Hepatocyte (in vitro differentiated cells): ENCODE data around the gene AGFG2. TPM values are rescaled to one million over a fixed set of nuclear protein-coding genes. Genes with fewer than 3 reads are reported as not detected.

Source experiments
- DNase-seq: peaks from one replicate; pipeline ENCODE4 v3.0.0-alpha.2; 2016; ENCODE audit warnings: low spot score
- H2AFZ ChIP-seq: fragments of 200-600 bp; sonication (generic); 2 replicates; pipeline ENCODE4 v1.6.0; 2016; ENCODE audit warnings: antibody characterized with exemption, mild to moderate bottlenecking
- H3K27ac ChIP-seq: fragments of 200-600 bp; sonication (generic); 2 replicates; pipeline ENCODE4 v1.5.1; 2016; ENCODE audit warnings: mild to moderate bottlenecking
- H3K27me3 ChIP-seq: fragments of 200-600 bp; sonication (generic); 2 replicates; pipeline ENCODE4 v1.6.1; 2016
- H3K36me3 ChIP-seq: fragments of 200-600 bp; sonication (generic); replicated peaks from 2 replicates; pipeline ENCODE4 v1.5.1; 2016; ENCODE audit warnings: low read depth; ENCODE audit not compliant: insufficient read depth
- H3K4me1 ChIP-seq: fragments of 200-600 bp; sonication (generic); 2 replicates; pipeline ENCODE4 v1.5.1; 2016; ENCODE audit warnings: mild to moderate bottlenecking, moderate library complexity; ENCODE audit not compliant: insufficient read depth
- H3K4me2 ChIP-seq: fragments of 200-600 bp; sonication (generic); 2 replicates; pipeline ENCODE4 v1.6.0; 2016
- H3K4me3 ChIP-seq: fragments of 200-600 bp; sonication (generic); 2 replicates; pipeline ENCODE4 v1.5.1; 2016; ENCODE audit warnings: mild to moderate bottlenecking
- H3K79me2 ChIP-seq: fragments of 200-600 bp; sonication (generic); 2 replicates; pipeline ENCODE4 v1.6.0; 2017; ENCODE audit warnings: mild to moderate bottlenecking
- H3K9me2 ChIP-seq: fragments of 200-600 bp; sonication (generic); replicated peaks from 2 replicates; pipeline ENCODE4 v1.6.0; 2017; ENCODE audit warnings: mild to moderate bottlenecking; ENCODE audit not compliant: insufficient read depth
- H3K9me3 ChIP-seq: fragments of 200-600 bp; sonication (generic); 2 replicates; pipeline ENCODE4 v1.5.1; 2016; ENCODE audit warnings: low read depth, mild to moderate bottlenecking
- H4K20me1 ChIP-seq: fragments of 200-600 bp; sonication (generic); 2 replicates; pipeline ENCODE4 v1.6.0; 2016; ENCODE audit warnings: mild to moderate bottlenecking; ENCODE audit not compliant: insufficient read depth, poor library complexity, severe bottlenecking
- CTCF ChIP-seq: fragments of 200-600 bp; sonication (generic); IDR thresholded peaks from 2 replicates; pipeline ENCODE4 v1.5.1; 2016; ENCODE audit warnings: antibody characterized with exemption, mild to moderate bottlenecking; ENCODE audit not compliant: poor library complexity
- EZH2 ChIP-seq: fragments of 200-600 bp; sonication (generic); IDR thresholded peaks from 2 replicates; pipeline ENCODE4 v1.6.1; 2016; ENCODE audit warnings: antibody characterized with exemption, mild to moderate bottlenecking, borderline replicate concordance
- EZH2phosphoT487 ChIP-seq: fragments of 200-600 bp; sonication (generic); IDR thresholded peaks from one replicate; pipeline ENCODE4 v1.6.1; 2018; ENCODE audit warnings: antibody characterized with exemption, mild to moderate bottlenecking, low read depth, moderate library complexity; ENCODE audit not compliant: unreplicated experiment, severe bottlenecking
- WGBS: methylation state at CpG from one replicate; pipeline ENCODE4 v1.1.6; 2016; ENCODE audit warnings: low lambda C conversion rate; ENCODE audit errors: missing lambda C conversion rate; 5-methylcytosine and 5-hydroxymethylcytosine counted together
- polyA plus RNA-seq: library from polyadenylated mRNA; unstranded; fragments of >200 nt; fragmentation: Nextera tagmentation; extraction: Ambion mirVana; gene quantifications from 2 replicates; pipeline ENCODE4 v1.2.1, GENCODE V29; 2016
- total RNA-seq: library from RNA; depleted of rRNA; stranded (reverse); fragments of >200 nt; gene quantifications from 2 replicates; pipeline ENCODE4 v1.2.3, GENCODE V29; 2014

AGFG2 gene
- total and polyA plus RNA-seq, 2 experiments from 2014 or later: 32.8 to 53.7 TPM

DNA sequence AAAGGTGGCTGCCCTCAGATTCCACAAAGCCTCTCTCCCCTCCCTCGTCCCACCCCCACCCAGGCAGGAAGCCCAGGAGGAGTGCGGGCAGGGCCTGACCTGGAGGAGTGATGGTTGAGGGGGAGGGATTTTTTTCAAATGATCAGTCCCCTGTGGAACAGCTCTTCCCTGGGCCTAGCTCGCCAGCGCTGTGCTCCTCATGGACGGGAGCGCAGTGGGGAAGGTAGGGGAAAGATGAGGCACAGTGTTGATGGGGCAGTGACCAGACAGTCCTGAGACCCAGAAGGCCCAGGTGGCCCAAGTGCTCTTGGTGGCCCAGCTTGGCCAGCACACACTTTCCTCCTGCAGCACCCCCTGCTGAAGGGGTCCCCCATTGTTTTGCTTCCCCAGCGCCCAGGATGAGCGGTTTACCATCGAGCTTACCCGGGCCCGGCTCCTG, 26.1 kb downstream of the AGFG2 start:
- H4K20me1 ChIP-seq: no peaks in the 10 kb centered on the region
- H3K9me3 ChIP-seq: no peaks in the 10 kb centered on the region
- TF ChIP-seq CTCF: no peak
- no peak for TF ChIP-seq EZH2phosphoT487
- H3K27ac ChIP-seq: no peak overlapping the region
- no peak overlapping the region for H3K4me2 ChIP-seq
- no peaks in the 10 kb centered on the region for H3K9me2 ChIP-seq
- no peak for DNase-seq
- H3K79me2 ChIP-seq: no peaks in the 10 kb centered on the region
- no peaks in the 10 kb centered on the region for H3K36me3 ChIP-seq
- H3K4me3 ChIP-seq: no peak overlapping the region
- H3K27me3 ChIP-seq: no peaks in the 10 kb centered on the region
- peaks cover 18% of the 10 kb centered on the region for H3K4me1 ChIP-seq
- no peak overlapping the region for H2AFZ ChIP-seq
- WGBS: 93% methylated on average over 11 of the region's 11 CpGs

DNA sequence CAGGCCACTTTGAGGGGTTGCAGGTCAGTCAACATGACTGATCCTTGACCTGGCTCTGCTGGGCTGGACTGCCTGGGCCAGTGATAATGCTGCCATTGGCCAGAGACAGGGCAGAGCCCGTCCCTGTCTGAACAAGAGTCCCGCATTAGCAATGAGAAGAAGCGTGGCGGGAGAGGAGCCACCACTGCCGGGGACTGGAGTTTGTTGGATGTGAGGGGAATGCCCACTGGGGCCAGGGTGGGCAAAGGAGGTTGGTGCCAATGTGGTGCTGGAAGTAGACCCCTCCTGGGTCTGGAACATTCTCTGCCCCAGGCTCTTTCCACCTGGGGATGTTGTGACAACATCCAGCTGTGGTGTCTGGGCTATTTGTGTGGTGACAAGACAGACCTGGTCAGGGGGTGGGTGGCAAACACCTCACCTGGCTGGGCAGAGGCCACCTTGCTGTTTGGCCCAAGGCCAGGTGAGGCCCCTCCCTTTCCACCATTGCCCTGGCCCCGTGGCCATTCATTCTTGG, 27.1 kb downstream of the AGFG2 start:
- Histone ChIP-seq H3K27me3 (no peaks in the 10 kb centered on the region), H3K4me1 (peaks cover 27% of the 10 kb centered on the region), H3K9me2 (no peaks in the 10 kb centered on the region), H3K36me3 (no peaks in the 10 kb centered on the region), H3K27ac (no peak overlapping the region), H2AFZ (no peak overlapping the region), H3K9me3 (no peaks in the 10 kb centered on the region), H4K20me1 (no peaks in the 10 kb centered on the region), H3K4me3 (no peak overlapping the region), H3K4me2 (no peak overlapping the region), H3K79me2 (no peaks in the 10 kb centered on the region)
- no peak for DNase-seq
- TF ChIP-seq EZH2phosphoT487: no peak
- TF ChIP-seq CTCF: no peak
- no peak for TF ChIP-seq EZH2
- 83% methylated on average over 6 of the region's 6 CpGs for WGBS

DNA sequence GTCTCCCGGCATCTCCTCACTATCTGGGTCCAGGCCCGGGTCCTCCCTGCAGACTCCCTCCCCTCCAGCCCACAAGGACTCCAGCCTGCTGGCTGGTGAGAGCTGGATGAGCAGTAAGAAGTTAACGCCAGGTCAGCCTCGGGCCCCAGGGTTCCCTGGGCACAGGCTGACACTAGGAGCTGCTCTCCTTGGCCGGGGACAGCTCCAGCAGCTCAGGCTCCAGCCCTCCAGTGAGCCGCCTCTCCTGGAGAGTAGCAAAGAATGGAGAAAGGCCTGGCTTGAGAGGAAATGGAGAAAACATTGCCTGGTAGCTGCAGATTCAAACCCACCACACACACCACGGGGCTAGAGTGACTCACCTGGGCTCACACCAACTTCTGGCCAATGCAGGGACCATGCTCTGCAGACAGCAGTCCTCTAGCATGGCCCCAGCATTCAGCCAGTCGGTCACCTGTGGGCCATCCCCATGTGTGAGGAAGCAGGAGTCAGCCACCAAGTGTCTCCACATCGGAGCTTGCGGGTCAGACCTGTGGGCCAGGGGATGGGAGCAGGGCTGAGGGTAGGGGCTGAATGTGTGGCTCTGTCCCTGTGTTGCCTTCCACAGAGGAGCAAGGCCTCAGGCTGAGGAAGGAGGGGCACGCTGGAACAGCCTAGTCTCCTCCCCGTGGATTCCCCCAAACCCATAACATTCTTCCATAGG, 28.2 kb downstream of the AGFG2 start:
- WGBS: 78% methylated on average over 12 of the region's 12 CpGs
- no peaks in the 10 kb centered on the region for H3K9me3 ChIP-seq
- H3K4me2 ChIP-seq: no peak overlapping the region
- no peak overlapping the region for H2AFZ ChIP-seq
- H3K4me1 ChIP-seq: peaks cover 38% of the 10 kb centered on the region
- peak overlapping the region; percentile 34 for H3K27ac ChIP-seq
- TF ChIP-seq EZH2phosphoT487 (no peak), CTCF (no peak), EZH2 (no peak)
- H4K20me1 ChIP-seq: no peaks in the 10 kb centered on the region
- no peaks in the 10 kb centered on the region for H3K27me3 ChIP-seq
- no peaks in the 10 kb centered on the region for H3K9me2 ChIP-seq
- no peak overlapping the region for H3K4me3 ChIP-seq
- H3K36me3 ChIP-seq: no peaks in the 10 kb centered on the region
- no peaks in the 10 kb centered on the region for H3K79me2 ChIP-seq
- DNase-seq: no peak
